Measurements from ENCODE around the gene VEGFC. TPM values are rescaled to one million over a fixed set of nuclear protein-coding genes. Genes with fewer than 3 reads are reported as not detected.

VEGFC gene
- total and polyA plus RNA-seq, 2 donors (not counting 1 experiment from before 2014, with no cell fraction given): not detected

DNA sequence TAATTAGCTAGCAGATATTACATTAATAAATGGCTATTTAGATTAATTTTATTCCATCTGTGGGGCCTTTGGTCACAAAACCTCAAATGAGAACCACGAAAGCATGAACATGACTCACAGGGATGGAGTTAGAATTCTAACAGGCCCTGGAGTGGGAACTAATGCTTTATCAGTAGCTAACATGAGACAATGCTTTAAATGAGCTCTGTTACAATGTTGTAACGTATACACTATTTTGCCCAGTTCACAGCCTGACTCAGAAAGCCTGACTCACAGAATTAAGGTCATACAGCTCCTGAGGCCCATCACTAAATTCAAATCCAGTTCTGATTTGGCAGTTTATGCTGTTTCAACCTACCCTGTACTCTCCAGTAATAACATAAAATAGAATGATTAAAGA is 23.2 kb downstream of the VEGFC start:
- Histone ChIP-seq H2AFZ (ENCODE audit: insufficient read depth, low read depth, low read length, poor library complexity, severe bottlenecking) (no peak overlapping the region), H3K27ac (ENCODE audit: low read length in 2 of 2) (no peak overlapping the region), H3K36me3 (replicated peaks in 1 of 2; ENCODE audit: control extremely low read depth in 1 of 2, control insufficient read depth in 1 of 2, extremely low read depth in 1 of 2, insufficient read depth in 2 of 2, low read length in 1 of 2) (no peaks in the 10 kb centered on the region), H3K79me2 (ENCODE audit: control insufficient read depth, insufficient read depth, low read length) (no peaks in the 10 kb centered on the region), H3K27me3 (replicated peaks in 1 of 4; ENCODE audit: control extremely low read depth in 1 of 4, control insufficient read depth in 3 of 4, insufficient read depth in 4 of 4, low read length in 3 of 4) (no peaks in the 10 kb centered on the region), H3K9me3 (ENCODE audit: control extremely low read depth in 1 of 3, control insufficient read depth in 2 of 3, insufficient read depth in 1 of 3, low read length in 2 of 3) (no peaks in the 10 kb centered on the region), H3K4me3 (ENCODE audit: control extremely low read depth in 1 of 5, extremely low read depth in 1 of 5, insufficient read depth in 1 of 5, low read depth in 2 of 5, low read length in 4 of 5) (no peak overlapping the region), H4K20me1 (ENCODE audit: control insufficient read depth, insufficient read depth, low read length, poor library complexity, severe bottlenecking) (no peaks in the 10 kb centered on the region), H3K4me2 (replicated peaks; ENCODE audit: low read depth, low read length, poor library complexity, severe bottlenecking) (no peak overlapping the region), H3K9ac (ENCODE audit: low read length) (no peak overlapping the region), H3K4me1 (ENCODE audit: control insufficient read depth in 2 of 2, insufficient read depth in 2 of 2, low read length in 2 of 2) (no peaks in the 10 kb centered on the region)
- Mint-ChIP-seq H3K4me1 (no peaks in the 10 kb centered on the region), H3K9me3 (ENCODE audit: insufficient read depth) (no peaks in the 10 kb centered on the region), H3K4me3 (no peak overlapping the region), H3K27me3 (no peaks in the 10 kb centered on the region), H3K27ac (no peak overlapping the region)
- intact Hi-C loops (cut with micrococcal nuclease): no loop called here
- CTCF ChIA-PET: no interaction called here
- 80% methylated on average over 1 of the region's 2 CpGs for WGBS (ENCODE audit: insufficient coverage)
- TF ChIP-seq, protein P1, sequence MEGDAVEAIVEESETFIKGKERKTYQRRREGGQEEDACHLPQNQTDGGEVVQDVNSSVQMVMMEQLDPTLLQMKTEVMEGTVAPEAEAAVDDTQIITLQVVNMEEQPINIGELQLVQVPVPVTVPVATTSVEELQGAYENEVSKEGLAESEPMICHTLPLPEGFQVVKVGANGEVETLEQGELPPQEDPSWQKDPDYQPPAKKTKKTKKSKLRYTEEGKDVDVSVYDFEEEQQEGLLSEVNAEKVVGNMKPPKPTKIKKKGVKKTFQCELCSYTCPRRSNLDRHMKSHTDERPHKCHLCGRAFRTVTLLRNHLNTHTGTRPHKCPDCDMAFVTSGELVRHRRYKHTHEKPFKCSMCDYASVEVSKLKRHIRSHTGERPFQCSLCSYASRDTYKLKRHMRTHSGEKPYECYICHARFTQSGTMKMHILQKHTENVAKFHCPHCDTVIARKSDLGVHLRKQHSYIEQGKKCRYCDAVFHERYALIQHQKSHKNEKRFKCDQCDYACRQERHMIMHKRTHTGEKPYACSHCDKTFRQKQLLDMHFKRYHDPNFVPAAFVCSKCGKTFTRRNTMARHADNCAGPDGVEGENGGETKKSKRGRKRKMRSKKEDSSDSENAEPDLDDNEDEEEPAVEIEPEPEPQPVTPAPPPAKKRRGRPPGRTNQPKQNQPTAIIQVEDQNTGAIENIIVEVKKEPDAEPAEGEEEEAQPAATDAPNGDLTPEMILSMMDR (IDR thresholded peaks at IDR 0.05): no peak
- TF ChIP-seq EZH2 (IDR thresholded peaks at IDR 0.05; ENCODE audit: borderline replicate concordance, insufficient read depth, low read depth, low read length, poor library complexity, severe bottlenecking): no peak
- ATAC-seq (ENCODE audit: low read depth): no peak
- DNase-seq: no peak
- POLR2A ChIA-PET: no interaction called here

DNA sequence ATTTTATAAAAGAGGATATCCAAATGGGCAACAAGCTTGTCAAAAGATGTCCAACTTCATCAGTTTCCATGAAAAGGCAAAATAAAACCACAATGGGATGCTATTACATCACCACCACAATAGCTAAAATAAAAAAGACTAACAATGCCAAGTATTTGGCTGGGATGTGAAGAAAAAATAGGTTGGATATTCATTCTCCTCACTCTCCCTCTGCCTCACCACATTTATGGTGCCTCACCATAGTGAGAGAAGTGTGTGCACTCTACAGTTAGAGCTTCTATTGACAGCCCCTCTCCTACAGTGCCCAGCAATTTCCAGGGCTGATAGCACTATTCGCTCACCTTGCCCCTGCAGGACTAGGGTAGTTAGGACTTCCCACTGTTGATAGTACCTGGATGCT is 25.5 kb downstream of the VEGFC start:
- H2AFZ ChIP-seq (ENCODE audit: insufficient read depth, low read depth, low read length, poor library complexity, severe bottlenecking): no peak overlapping the region
- DNase-seq (no peak), ATAC-seq (ENCODE audit: low read depth) (no peak)
- H3K27ac ChIP-seq (ENCODE audit: low read length in 2 of 2): no peak overlapping the region
- Mint-ChIP-seq H3K27ac (no peak overlapping the region), H3K4me3 (no peak overlapping the region), H3K9me3 (ENCODE audit: insufficient read depth) (no peaks in the 10 kb centered on the region), H3K27me3 (no peaks in the 10 kb centered on the region), H3K4me1 (no peaks in the 10 kb centered on the region)
- no peak overlapping the region for H3K9ac ChIP-seq (ENCODE audit: low read length)
- no peak overlapping the region for H3K4me2 ChIP-seq (replicated peaks; ENCODE audit: low read depth, low read length, poor library complexity, severe bottlenecking)
- no CpG with 5 or more reads among the region's 1 CpG for WGBS (ENCODE audit: insufficient coverage)
- POLR2A ChIA-PET: no interaction called here
- TF ChIP-seq EZH2 (IDR thresholded peaks at IDR 0.05; ENCODE audit: borderline replicate concordance, insufficient read depth, low read depth, low read length, poor library complexity, severe bottlenecking): no peak
- TF ChIP-seq, protein P1 (IDR thresholded peaks at IDR 0.05): no peak
- no peaks in the 10 kb centered on the region for H3K9me3 ChIP-seq (ENCODE audit: control extremely low read depth in 1 of 3, control insufficient read depth in 2 of 3, insufficient read depth in 1 of 3, low read length in 2 of 3)
- H3K4me3 ChIP-seq (ENCODE audit: control extremely low read depth in 1 of 5, extremely low read depth in 1 of 5, insufficient read depth in 1 of 5, low read depth in 2 of 5, low read length in 4 of 5): no peak overlapping the region
- CTCF ChIA-PET: no interaction called here
- H3K27me3 ChIP-seq (replicated peaks in 1 of 4; ENCODE audit: control extremely low read depth in 1 of 4, control insufficient read depth in 3 of 4, insufficient read depth in 4 of 4, low read length in 3 of 4): no peaks in the 10 kb centered on the region
- no peaks in the 10 kb centered on the region for H3K4me1 ChIP-seq (ENCODE audit: control insufficient read depth in 2 of 2, insufficient read depth in 2 of 2, low read length in 2 of 2)
- intact Hi-C loops (cut with micrococcal nuclease): no loop called here
- no peaks in the 10 kb centered on the region for H3K36me3 ChIP-seq (replicated peaks in 1 of 2; ENCODE audit: control extremely low read depth in 1 of 2, control insufficient read depth in 1 of 2, extremely low read depth in 1 of 2, insufficient read depth in 2 of 2, low read length in 1 of 2)
- no peaks in the 10 kb centered on the region for H3K79me2 ChIP-seq (ENCODE audit: control insufficient read depth, insufficient read depth, low read length)
- no peaks in the 10 kb centered on the region for H4K20me1 ChIP-seq (ENCODE audit: control insufficient read depth, insufficient read depth, low read length, poor library complexity, severe bottlenecking)

Data from B cell (primary cell).